ENCODE measurements around the gene SLC4A7. TPM values are rescaled to one million over a fixed set of nuclear protein-coding genes. Genes with fewer than 3 reads are reported as not detected.
A peak's percentile ranks its signal among the peaks of the same experiment; 100 is the strongest.
"Not testable (repeated sequence)": the region's sequence is repeated elsewhere in the genome, so short reads cannot be mapped to it uniquely, and the experiment has no call there.

The SLC4A7 gene
- 10 to 100 TPM in 11 of 12 donors, not detected in 1; 11.5 to 22.3 (median 16.2) TPM for polyA plus RNA-seq (ENCODE audit: insufficient read length in 12 of 12)
- long read RNA-seq, donor 1: 0 reads
- long read RNA-seq, donor 2: 0 reads
- long read RNA-seq, donor 3: 0 reads
- long read RNA-seq, donor 4: 0 reads
- long read RNA-seq, donor 5: 0 reads
- long read RNA-seq, donor 6: 0 reads
- long read RNA-seq, donor 7: 0 reads
- long read RNA-seq, donor 8, partial matches to known transcripts: 0 of 3 reads
- long read RNA-seq, donor 8, other reads (novel, unspliced or antisense): 0 of 3 reads
- long read RNA-seq, donor 9: 0 reads
- long read RNA-seq, donor 10: 0 reads
- long read RNA-seq, donor 11: 0 reads

- peak; percentile 95 for DNase-seq
These were observed at the start of gene SLC4A7 for GRCh38 chr3:27484015-27484844. Gene SLC4A7, minus strand, starts transcription at chr3:27484384. Its CDS starts 258 bp downstream, at chr3:27484126.

- DNase-seq: no peak
These were observed 49.0 kb upstream of the SLC4A7 start for GRCh38 chr3:27533261-27533607.

GRCh38 chr3:27532426-27533260 is 48.5 kb upstream of the SLC4A7 start:
- no peak for DNase-seq

GRCh38 chr3:27531193-27531751 is 47.1 kb upstream of the SLC4A7 start:
- not testable (repeated sequence) for DNase-seq

DNA sequence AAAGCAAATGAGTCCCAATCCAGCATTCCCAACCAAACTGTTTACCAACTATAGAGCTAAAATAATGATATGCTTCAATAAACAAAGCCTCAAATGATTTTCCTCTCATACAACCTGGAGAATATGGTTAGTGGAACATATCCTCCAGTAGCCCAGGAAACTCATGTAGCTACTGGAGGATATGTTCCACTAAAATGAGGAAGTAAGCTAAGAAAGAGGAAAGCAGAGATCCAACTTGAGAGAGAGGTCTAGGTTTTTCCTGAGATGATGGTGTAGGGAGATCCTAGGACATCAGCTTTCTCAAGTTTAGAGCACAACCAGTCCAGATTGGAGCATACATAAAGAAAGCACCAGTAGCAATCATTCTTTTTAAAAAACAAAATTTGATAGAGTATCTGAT is 44.6 kb upstream of the SLC4A7 start:
- no peak for DNase-seq

DNA sequence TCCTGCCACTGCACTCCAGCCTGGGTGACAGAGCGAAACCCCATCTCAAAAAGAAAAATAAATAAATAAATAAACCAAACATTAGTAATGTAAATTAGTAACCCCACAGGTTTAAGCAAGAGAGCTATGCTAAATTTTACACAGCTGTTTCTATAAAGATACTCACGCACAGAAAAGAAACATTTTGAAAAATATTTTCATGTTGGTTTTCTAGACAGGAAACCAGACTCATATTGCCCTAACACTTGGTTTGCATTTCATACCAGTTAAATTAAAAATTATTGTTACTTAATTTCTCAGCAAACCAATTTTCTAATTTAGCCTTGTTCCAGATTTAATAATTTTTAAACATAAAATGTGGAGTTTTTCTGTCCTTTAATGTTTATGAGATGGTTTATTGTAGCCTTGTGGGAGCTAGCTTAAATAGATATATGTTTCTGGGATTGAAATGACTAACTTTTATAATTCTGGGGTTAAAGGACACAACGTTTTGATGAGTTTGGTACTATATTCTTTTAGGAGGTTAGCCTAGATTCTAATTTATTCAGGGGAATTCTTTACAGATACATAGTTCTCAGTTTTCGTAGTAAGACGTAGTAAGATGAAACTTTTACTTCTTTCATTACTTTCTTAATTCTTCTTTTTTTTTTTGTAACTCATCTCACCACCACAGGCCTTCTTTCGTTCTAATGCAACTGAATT is 42.6 kb upstream of the SLC4A7 start:
- DNase-seq: no peak

GRCh38 chr3:27521872-27522265 is 37.7 kb upstream of the SLC4A7 start:
- no peak for DNase-seq

DNA sequence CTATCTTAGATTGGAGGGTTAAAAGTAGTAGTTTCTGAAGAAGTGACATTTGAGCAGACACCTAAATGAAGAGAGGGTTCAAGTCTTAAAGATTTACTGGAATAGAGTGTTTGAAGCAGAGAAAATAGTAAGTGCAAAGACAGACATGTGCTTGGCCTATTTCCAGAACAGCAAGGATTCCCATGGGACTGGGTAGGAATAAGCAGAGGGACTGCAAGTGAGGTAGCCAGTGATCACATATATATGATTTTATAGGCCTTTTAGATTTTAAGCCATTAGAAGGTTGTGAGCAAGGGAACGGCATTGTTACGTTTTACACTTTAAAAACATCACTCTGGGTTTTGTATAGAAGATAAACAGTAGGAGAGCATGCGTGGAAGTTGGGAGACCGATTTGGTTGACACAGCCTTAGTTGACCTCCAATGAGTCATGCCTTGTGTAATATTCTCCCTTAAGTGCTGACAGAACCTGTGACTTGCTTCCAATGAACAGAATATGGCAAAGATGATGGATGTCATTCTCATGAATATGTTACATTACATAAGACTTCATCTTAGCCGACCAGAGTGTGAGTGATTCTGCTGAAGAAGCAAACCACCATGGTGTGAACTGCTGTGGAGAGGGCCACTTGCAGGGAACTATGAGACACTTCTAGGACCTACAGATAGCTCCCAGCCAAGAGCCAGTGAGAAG is 37.1 kb upstream of the SLC4A7 start:
- DNase-seq: no peak

DNA sequence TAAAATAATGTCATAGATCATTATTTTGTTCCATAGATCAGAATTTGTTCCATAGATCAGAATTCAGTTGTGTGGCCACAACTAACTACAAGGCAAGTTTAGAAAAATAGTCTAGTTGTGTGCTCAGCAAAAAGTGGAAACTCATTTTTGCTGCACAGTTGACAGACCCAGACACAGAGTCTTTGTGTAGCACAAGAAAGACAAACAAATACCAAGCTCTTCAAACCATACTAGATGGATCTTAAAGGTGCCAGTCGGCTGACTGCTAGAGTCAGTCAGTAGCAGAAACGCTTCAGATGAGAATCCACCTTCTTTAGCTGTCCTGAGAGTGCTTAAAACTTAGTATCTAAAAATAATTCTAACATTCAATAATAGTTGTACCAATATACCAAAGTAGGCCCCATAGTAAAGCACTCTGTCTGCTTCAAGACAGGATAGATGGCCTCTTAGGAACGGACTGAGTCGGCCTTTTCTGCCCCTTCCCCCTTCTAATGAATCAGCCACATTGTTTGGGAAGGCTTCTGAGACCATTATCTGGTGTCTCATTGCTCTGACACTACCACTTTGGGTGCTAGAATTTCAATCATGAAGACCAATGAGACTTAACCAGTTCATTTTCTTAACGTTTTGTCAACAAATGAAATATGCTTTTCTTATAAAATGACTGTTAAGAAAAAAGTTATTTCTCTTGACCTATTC is 27.7 kb upstream of the SLC4A7 start:
- no peak for DNase-seq

GRCh38 chr3:27509376-27509775 is 25.2 kb upstream of the SLC4A7 start:
- DNase-seq: no peak

- no peak for DNase-seq
These were observed 24.2 kb upstream of the SLC4A7 start for GRCh38 chr3:27508424-27508823.

DNA sequence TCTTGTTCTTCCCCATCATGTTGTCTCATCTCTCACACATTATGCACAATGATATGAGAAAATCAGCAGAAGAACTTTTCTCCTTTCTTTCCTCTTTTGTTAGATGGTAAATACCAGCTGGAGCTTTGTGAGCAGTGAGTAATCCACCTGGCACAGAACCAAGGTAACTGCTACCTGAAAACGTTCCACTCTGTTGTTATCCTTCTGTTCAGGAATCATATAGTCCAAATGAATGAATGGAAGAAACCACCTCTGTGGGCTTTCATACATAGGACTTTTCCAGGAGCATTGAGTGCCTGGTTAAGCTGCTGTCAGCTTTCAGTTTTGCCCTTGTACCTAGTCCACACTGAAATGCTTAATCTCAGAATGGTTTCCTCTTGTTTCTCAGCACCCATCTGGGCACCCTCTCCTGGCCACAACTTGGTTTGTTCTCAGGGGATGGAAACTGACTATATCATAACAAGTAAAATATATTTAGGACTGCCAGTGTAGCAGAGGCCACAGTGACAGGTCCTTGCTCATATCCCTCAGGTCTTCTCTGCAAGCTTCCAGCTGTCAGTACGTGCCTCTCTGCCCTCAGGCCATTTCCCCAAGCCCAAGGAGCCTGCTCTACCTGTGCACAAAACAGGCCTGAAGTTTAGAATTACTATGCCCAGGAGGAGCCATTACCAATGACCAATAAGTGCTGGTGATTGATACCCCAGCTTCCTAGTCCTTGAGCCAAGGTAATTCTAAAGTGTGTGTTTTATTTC is 23.5 kb upstream of the SLC4A7 start:
- no peak for DNase-seq

- no peak for DNase-seq
These were observed 22.9 kb upstream of the SLC4A7 start for GRCh38 chr3:27507111-27507510.

DNA sequence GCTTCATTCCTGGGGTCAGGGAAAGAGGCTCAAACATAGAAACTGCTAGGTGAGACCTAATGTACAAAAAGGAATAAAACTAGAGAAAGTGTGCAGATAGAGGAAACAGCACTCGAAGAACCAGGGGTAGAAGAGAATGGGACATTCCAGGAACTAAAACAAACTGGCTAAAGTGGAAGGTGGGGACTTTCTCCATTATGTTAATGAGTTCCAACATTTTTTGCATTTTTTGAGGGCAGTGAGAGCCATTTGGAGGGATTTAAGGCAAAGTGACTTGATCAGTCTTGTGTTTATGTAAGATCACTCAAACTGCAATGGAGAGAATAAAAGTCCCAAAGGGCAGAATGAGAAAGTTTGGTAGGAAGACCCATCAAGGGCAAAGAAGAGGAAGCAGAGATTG is 20.6 kb upstream of the SLC4A7 start:
- DNase-seq: no peak

- DNase-seq: peak; percentile 87
These were observed 19.3 kb upstream of the SLC4A7 start for GRCh38 chr3:27503526-27503925.

GRCh38 chr3:27501759-27502158 is 17.6 kb upstream of the SLC4A7 start:
- no peak for DNase-seq

GRCh38 chr3:27500986-27501385 is 16.8 kb upstream of the SLC4A7 start:
- DNase-seq: no peak

GRCh38 chr3:27500035-27500434 is 15.9 kb upstream of the SLC4A7 start:
- no peak for DNase-seq

- no peak for DNase-seq
These were observed 10.6 kb upstream of the SLC4A7 start for GRCh38 chr3:27494784-27495183.
